HG02981 (cell line): Measurements from ENCODE around the gene EGLN1.

Experiments used
- ATAC-seq: cut with Tn5 transposase; IDR thresholded peaks from one replicate; pipeline ENCODE4 v1.9.1; 2021; ENCODE audit warnings: mild to moderate bottlenecking, moderate library complexity; ENCODE audit not compliant: unreplicated experiment

The EGLN1 gene

GRCh38 chr1:231334952-231335351 lies 87.1 kb downstream of the EGLN1 start:
- ATAC-seq = no peak

DNA sequence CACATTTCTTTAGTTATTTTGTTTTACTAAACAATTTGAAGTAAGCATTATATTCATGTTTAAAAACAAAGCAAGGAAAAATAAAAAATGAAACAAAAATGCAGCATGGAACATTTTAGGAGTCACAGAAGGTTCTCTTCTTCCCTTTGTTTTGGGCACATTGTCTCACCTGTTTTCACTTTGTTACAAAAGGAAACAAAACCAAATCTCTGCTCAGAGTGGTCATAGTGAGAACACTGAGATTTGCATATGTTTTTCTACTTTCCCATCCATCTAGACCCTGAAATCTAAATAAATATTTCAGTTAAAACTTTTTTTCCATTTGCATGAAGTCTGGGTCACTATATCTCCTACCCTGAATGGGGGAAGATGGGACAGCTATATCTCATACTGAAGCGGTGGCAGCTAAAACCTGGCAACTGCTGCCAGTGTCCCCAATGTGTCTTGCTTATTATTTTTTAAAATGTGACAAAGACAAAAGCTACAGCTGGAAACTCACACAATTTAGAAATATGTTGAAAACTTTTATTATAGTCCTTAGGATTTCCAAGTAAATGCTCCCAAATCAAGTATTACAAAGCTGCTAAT lies 87.9 kb downstream of the EGLN1 start:
- ATAC-seq = no peak

DNA sequence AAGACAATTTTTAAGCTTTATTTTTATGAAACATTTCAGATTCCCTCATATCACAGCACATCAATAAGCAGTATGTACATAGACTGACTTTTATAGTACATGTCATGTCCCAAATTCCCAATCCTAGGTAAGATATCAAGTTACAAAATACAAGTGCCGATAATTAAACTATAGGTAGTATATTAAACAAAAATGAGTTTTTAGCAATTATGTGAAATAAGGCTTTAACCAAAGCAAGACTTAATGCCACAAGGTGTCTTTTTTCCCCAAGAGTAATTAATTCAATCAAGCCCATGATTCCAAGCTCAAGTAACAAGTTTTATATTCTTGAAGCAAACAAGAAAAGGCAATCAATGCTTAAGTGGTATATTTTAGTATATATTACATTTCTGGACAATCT lies 89.3 kb downstream of the EGLN1 start:
- ATAC-seq = no peak

GRCh38 chr1:231329483-231329882 lies 92.6 kb downstream of the EGLN1 start:
- ATAC-seq = no peak

GRCh38 chr1:231327617-231328016 lies 94.5 kb downstream of the EGLN1 start:
- ATAC-seq = no peak

GRCh38 chr1:231326248-231326647 lies 95.8 kb downstream of the EGLN1 start:
- ATAC-seq = no peak

GRCh38 chr1:231324660-231325059 lies 97.4 kb downstream of the EGLN1 start:
- no peak for ATAC-seq

GRCh38 chr1:231322880-231323530 lies 99.1 kb downstream of the EGLN1 start:
- no peak for ATAC-seq

DNA sequence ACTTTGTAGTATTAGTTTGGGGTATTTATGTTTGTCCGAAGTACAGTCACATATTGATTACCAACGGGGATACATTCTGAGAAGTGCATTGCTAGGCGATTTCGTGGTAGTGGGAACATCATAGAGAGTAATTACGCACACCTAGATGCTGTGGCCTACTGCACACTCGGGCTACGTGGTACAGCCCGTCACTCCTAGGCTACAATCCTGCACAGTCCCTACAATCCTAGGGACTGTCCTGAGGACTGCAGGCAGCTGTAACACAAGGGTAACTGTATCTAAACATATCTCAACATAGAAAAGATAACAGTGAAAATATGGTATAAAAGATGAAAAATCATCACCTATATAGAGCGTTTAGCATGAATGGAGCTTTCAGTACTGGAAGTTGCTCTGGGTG lies 103.0 kb downstream of the EGLN1 start:
- ATAC-seq = no peak

GRCh38 chr1:231318568-231318967 lies 103.5 kb downstream of the EGLN1 start:
- ATAC-seq = no peak

GRCh38 chr1:231318015-231318355 lies 104.1 kb downstream of the EGLN1 start:
- ATAC-seq = no peak

DNA sequence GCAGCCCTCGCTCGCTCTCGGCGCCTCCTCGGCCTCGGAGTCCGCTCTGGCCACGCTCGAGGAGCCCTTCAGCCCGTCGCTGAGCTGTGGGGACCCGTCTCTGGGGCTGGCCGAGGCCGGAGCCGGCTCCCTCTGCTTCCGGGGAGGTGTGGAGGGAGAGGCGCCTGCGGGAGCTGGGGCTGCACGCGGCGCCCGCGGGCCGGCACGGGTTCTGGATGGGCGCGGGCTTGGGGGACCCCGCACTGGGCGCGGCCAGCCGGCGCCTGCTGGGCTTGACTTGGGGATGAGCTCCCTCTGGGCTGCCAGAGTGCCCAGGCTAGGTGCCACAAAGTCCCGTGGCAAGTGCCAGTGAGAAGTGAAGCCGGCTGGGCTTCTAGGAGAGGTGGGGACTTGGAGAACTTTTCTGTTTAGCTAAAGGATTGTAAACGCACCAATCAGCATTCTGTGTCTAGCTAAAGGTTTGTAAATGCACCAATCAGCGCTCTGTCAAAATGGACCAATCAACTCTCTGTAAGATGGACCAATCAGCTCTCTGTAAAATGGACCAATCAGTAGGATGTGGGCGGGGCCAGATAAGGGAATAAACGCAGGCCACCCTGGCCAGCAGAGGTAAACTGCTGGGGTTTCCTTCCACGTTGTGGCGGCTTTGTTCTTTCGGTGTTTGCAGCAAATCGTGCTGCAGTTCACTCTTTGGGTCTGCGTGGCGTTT lies 104.6 kb downstream of the EGLN1 start:
- no peak for ATAC-seq

GRCh38 chr1:231315887-231316286 lies 106.2 kb downstream of the EGLN1 start:
- peak; percentile 81 for ATAC-seq
